ENCODE measurements around the gene ARL13B.
"Not testable (repeated sequence)": the region's sequence is repeated elsewhere in the genome, so short reads cannot be mapped to it uniquely, and the experiment has no call there.

Gene ARL13B

GRCh38 chr3:94062513-94063404, 82.8 kb downstream of the ARL13B start, which contains the start of the genes DHFR2 and NSUN3:
DHFR2 (minus strand) TSS chr3:94062916; CDS start chr3:94061511, 1,405 bp downstream.
NSUN3 (plus strand) TSS chr3:94063061; CDS start chr3:94063127, 66 bp downstream.
- TF ChIP-seq POLR2A (IDR thresholded peaks at IDR 0.05; ENCODE audit: low read depth, low read length): peak; percentile 82

GRCh38 chr3:94063496-94064119, 83.7 kb downstream of the ARL13B start:
- FAIRE-seq (no peak), DNase-seq (ENCODE audit: insufficient read length, low spot score) (no peak)
- TF ChIP-seq POLR2A (IDR thresholded peaks at IDR 0.05; ENCODE audit: low read depth, low read length): no peak

More at GRCh38 chr3:94062513-94063404, 82.8 kb downstream of the ARL13B start, which contains the start of the genes DHFR2 and NSUN3:
- peak; percentile 62 for DNase-seq (ENCODE audit: insufficient read length, low spot score)
- peak; percentile 96 for FAIRE-seq

DNA sequence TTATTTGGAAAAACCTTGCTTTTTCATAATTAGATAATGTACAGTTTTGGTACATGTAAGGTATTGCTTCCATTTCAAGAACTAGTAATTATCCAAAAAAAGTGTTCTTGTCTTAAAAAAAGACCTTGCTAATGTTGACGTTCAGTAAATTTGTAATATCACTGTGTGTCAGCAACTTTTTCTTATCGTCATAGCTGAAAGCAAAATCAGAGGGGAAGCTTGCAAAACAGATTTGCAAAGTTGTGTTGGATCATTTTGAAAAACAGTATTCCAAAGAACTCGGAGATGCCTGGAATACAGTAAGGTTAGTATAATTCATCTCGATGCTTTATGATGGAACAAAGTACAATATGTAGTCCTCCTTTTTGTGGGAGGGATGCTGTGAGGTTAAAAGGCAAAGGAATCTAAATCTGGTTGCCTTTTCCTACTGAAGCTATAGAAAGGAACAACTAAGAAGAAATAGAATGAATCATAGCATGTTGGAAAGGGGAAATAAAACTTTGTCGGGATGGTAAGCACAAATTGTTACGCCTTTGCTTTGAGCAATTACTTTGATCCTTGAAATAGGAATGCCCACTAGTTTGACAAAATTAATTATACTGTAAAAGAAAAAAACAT, 84.4 kb downstream of the ARL13B start:
- TF ChIP-seq POLR2A (IDR thresholded peaks at IDR 0.05; ENCODE audit: low read depth, low read length): no peak
- FAIRE-seq (no peak), DNase-seq (ENCODE audit: insufficient read length, low spot score) (no peak)

- FAIRE-seq (no peak), DNase-seq (ENCODE audit: insufficient read length, low spot score) (no peak)
- no peak for TF ChIP-seq POLR2A (IDR thresholded peaks at IDR 0.05; ENCODE audit: low read depth, low read length)
Measured at GRCh38 chr3:94065122-94065521, 85.2 kb downstream of the ARL13B start.

GRCh38 chr3:94065819-94066480, 86.0 kb downstream of the ARL13B start:
- FAIRE-seq (no peak), DNase-seq (ENCODE audit: insufficient read length, low spot score) (no peak)
- TF ChIP-seq POLR2A (IDR thresholded peaks at IDR 0.05; ENCODE audit: low read depth, low read length): no peak

- FAIRE-seq (no peak), DNase-seq (ENCODE audit: insufficient read length, low spot score) (no peak)
- no peak for TF ChIP-seq POLR2A (IDR thresholded peaks at IDR 0.05; ENCODE audit: low read depth, low read length)
Measured at GRCh38 chr3:94066506-94067500, 86.8 kb downstream of the ARL13B start.

DNA sequence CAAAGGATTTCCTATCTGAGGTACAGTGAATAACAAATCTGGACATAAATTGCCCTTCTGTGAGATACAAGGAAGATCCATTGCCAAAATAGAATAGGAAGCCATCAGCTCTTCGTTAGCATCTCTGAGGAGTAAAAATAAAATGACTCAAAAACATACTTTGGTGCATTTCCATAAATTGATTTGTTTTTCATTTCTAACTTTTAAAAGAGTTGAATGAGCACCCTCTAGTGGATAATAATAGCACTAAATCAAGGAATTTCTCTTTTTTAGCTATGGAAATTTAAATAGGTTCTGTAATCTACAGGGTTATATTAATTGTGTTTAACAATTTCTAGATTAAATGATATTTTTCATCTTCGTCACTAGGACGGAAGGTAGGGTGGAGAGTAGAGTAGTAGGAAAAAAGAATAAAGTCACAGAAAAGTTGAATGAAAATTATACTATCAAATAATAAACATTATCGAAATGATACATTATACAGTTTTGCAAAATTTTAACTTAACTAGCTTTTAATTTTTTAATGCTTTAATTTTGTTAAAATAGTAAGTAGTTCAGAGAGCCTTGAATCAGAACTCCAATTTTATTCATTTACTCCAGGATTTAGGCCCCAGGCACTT, 89.3 kb downstream of the ARL13B start:
- no peak for TF ChIP-seq POLR2A (IDR thresholded peaks at IDR 0.05; ENCODE audit: low read depth, low read length)
- DNase-seq (ENCODE audit: insufficient read length, low spot score) (no peak), FAIRE-seq (peak; percentile 72)

DNA sequence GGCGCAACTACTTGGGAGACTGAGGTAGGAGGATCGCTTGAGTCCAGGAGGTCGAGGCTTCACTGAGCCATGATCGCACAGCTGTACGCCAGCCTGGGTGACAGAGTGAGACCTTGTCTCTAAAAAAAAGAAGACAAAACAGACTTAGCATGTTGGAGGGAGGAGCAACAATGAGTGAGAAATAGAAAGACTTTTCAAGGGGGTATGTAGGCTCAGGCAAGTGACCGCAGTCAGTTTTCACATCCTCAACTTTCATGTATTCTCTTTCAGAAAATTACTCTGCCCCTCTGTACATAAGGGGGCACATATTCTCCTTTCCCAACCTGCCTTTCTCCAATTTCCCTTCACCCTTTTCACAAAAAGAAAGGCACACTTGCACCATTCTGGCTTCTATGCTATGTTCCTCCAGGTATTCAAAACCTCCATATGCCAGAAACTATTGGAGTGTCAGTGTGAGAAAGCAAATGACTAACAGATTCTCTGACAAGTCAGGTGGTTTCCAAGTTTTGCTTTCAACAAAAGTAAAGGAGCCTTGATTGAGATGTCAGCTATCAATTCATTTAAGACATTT, 90.5 kb downstream of the ARL13B start:
- DNase-seq (ENCODE audit: insufficient read length, low spot score): no peak
- no peak for FAIRE-seq

DNA sequence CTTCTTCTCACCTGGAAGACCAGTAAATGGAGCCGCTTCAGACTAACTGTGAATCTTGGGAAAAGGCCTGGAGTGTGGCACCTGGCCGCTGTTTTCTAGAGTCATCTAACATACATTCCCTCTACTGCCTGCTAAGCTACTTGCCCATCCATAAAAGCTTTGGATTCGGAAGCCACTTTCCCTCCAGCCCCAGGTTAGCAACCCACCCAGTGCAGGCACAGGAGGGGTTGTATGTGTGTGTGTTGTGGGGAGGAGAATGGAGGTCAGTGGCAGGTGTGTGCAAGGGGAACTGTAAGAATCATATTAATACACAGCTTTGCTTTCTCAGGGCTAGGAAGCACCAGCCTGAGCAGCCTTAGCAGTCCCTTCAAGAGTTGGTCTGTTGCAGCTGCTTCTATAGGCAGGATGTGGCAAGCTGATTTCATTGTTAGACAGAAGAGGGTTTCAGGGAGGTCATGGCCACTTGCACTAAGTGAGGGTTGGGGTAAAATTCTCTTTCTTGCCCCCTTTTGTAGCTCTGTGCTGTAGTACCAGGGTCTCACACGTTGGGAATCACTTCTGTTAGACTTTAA, 91.8 kb downstream of the ARL13B start:
- no peak for TF ChIP-seq POLR2A (IDR thresholded peaks at IDR 0.05; ENCODE audit: low read depth, low read length)
- no peak for FAIRE-seq

More for the DNA sequence above, 90.5 kb downstream of the ARL13B start:
- TF ChIP-seq POLR2A (IDR thresholded peaks at IDR 0.05; ENCODE audit: low read depth, low read length): no peak

GRCh38 chr3:94076055-94076454, 96.1 kb downstream of the ARL13B start:
- no peak for TF ChIP-seq POLR2A (IDR thresholded peaks at IDR 0.05; ENCODE audit: low read depth, low read length)
- FAIRE-seq (peak; percentile 27), DNase-seq (ENCODE audit: insufficient read length, low spot score) (no peak)

More for the DNA sequence above, 91.8 kb downstream of the ARL13B start:
- no peak for DNase-seq (ENCODE audit: insufficient read length, low spot score)

DNA sequence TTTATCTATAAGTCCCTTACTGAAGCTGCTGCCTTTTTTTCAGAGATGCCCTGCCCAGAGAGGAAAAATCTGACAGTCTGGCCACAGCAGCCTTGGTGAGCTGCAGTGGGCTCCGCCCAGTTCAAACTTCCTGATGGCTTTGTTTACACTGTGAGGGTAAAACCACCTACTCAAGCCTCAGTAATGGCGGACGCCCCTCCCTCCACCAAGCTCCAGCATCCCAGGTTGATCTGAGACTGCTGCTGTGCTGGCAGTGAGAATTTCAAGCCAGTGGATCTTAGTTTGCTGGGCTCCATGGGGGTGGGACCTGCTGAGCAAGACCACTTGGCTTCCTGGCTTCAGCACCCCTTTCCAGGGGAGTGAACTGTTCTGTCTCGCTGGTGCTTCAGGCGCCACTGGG, 100.6 kb downstream of the ARL13B start:
- FAIRE-seq; DNase-seq (ENCODE audit: insufficient read length, low spot score): not testable (repeated sequence)

Measured in H54 (cell line).